H1 (cell line): ENCODE data around the gene PIM2. TPM values are rescaled to one million over a fixed set of nuclear protein-coding genes. Genes with fewer than 3 reads are reported as not detected.
A peak's percentile ranks its signal among the peaks of the same experiment; 100 is the strongest.

Source experiments
- CTCF ChIA-PET: fragments of 300-600 bp; sonication (Branson Sonifier 250); formaldehyde crosslinking; loops from one replicate; lab custom pipeline; 2021; ENCODE audit not compliant: partially characterized antibody; lab: Charles Lee
- POLR2A ChIA-PET: fragments of 300-600 bp; sonication (Branson Sonifier 250); formaldehyde crosslinking; loops from one replicate; lab custom pipeline; 2021; ENCODE audit warnings: inconsistent platforms; ENCODE audit not compliant: partially characterized antibody; lab: Charles Lee
- DNase-seq, 2 experiments: peaks; one replicate each; pipeline versions ENCODE4 v3.0.0 to v3.0.0-alpha.2; 2010 to 2022; ENCODE audit warnings: low spot score in 2 of 2, low read depth in 1 of 2, mixed read lengths in 1 of 2
- FAIRE-seq: peaks from 2 replicates; lab custom pipeline; 2011; peaks lifted over from hg19 to GRCh38; lab: Jason Lieb, UNC
- H2AFZ ChIP-seq: 2 replicates; pipeline ENCODE4 v1.8.1; 2012; ENCODE audit warnings: low read length, inconsistent platforms
- H2AK5ac ChIP-seq: 2 replicates; pipeline ENCODE4 v1.6.1; 2013; ENCODE audit warnings: low read depth, low read length
- H2BK120ac ChIP-seq: replicated peaks from 2 replicates; pipeline ENCODE3; 2013; ENCODE audit warnings: low read depth, low read length, inconsistent platforms
- H2BK12ac ChIP-seq: 2 replicates; pipeline ENCODE4 v1.6.1; 2013; ENCODE audit warnings: low read depth, low read length
- H2BK15ac ChIP-seq: 2 replicates; pipeline ENCODE4 v1.6.1; 2013; ENCODE audit warnings: low read length
- H2BK20ac ChIP-seq: 2 replicates; pipeline ENCODE4 v1.6.1; 2013; ENCODE audit warnings: low read length
- H2BK5ac ChIP-seq: 2 replicates; pipeline ENCODE4 v1.6.1; 2013; ENCODE audit warnings: low read depth, low read length
- H3K14ac ChIP-seq: 2 replicates; pipeline ENCODE4 v1.6.1; 2013; ENCODE audit warnings: inconsistent platforms; ENCODE audit not compliant: insufficient read length
- H3K18ac ChIP-seq: 2 replicates; pipeline ENCODE4 v1.6.1; 2013; ENCODE audit warnings: low read length; ENCODE audit errors: extremely low read depth
- H3K23ac ChIP-seq: 2 replicates; pipeline ENCODE4 v1.6.1; 2013; ENCODE audit warnings: inconsistent platforms; ENCODE audit not compliant: insufficient read length
- H3K23me2 ChIP-seq: 2 replicates; pipeline ENCODE4 v1.6.1; 2013; ENCODE audit warnings: low read depth, low read length
- H3K27ac ChIP-seq: 2 replicates; pipeline ENCODE4 v1.6.1; 2011; ENCODE audit warnings: low read depth, low read length, inconsistent platforms
- H3K27me3 ChIP-seq, 4 experiments: replicated peaks in 1 of 4; 1 replicate in 1 of 4; 2 replicates in 3 of 4; pipeline versions ENCODE4 v1.6.1 to v1.8.1; 2011 to 2013; ENCODE audit warnings: low read length in 3 of 4, mild to moderate bottlenecking in 3 of 4, inconsistent platforms in 2 of 4, mixed read lengths in 2 of 4, moderate library complexity in 1 of 4; ENCODE audit not compliant: control insufficient read depth in 3 of 4, insufficient read depth in 3 of 4; ENCODE audit errors: extremely low read depth in 1 of 4
- H3K36me3 ChIP-seq, 4 experiments: 2 replicates each; pipeline versions ENCODE4 v1.6.1 to v1.8.1; 2011 to 2013; ENCODE audit warnings: mild to moderate bottlenecking in 4 of 4, low read length in 3 of 4, moderate library complexity in 2 of 4, control low read depth in 1 of 4, inconsistent platforms in 1 of 4; ENCODE audit not compliant: insufficient read depth in 4 of 4, control insufficient read depth in 2 of 4
- H3K4ac ChIP-seq: replicated peaks from 2 replicates; pipeline ENCODE3; 2013; ENCODE audit warnings: low read length, low read depth, mixed read lengths, inconsistent platforms; ENCODE audit not compliant: insufficient read length
- H3K4me1 ChIP-seq, 4 experiments: replicated peaks in 1 of 4; 1 replicate in 1 of 4; 2 replicates in 3 of 4; pipeline versions ENCODE4 v1.6.1 to v1.8.1; 2011 to 2013; ENCODE audit warnings: low read length in 3 of 4, inconsistent platforms in 2 of 4, mixed read lengths in 1 of 4; ENCODE audit not compliant: insufficient read depth in 4 of 4, control insufficient read depth in 3 of 4
- H3K4me2 ChIP-seq, 2 experiments: 2 replicates each; pipeline versions ENCODE4 v1.6.1 to v1.8.1; 2011 to 2013; ENCODE audit warnings: low read depth in 2 of 2, low read length in 2 of 2, control low read depth in 1 of 2, inconsistent platforms in 1 of 2, mild to moderate bottlenecking in 1 of 2; ENCODE audit not compliant: insufficient read depth in 1 of 2
- H3K4me3 ChIP-seq, 4 experiments: fragments of 200-600, 300-600 bp in 1 of 4; sonication (generic), shearing (Covaris generic), sonication (Bioruptor Twin) in 1 of 4; 2 replicates each; pipeline versions ENCODE4 v1.5.1 to v1.8.1; 2011 to 2016; ENCODE audit warnings: low read length in 4 of 4, low read depth in 3 of 4, control low read depth in 2 of 4, inconsistent platforms in 2 of 4, mild to moderate bottlenecking in 2 of 4, mixed read lengths in 1 of 4, moderate library complexity in 1 of 4; ENCODE audit not compliant: insufficient read depth in 2 of 4; ENCODE audit errors: extremely low read depth in 1 of 4
- H3K56ac ChIP-seq: replicated peaks from 2 replicates; pipeline ENCODE3; 2013; ENCODE audit warnings: low read depth, mild to moderate bottlenecking, mixed read lengths, low read length, inconsistent platforms; ENCODE audit not compliant: insufficient read length
- H3K79me1 ChIP-seq: 2 replicates; pipeline ENCODE4 v1.6.1; 2013; ENCODE audit warnings: low read depth, low read length, control low read depth
- H3K79me2 ChIP-seq, 2 experiments: 2 replicates each; pipeline versions ENCODE4 v1.6.1 to v1.8.1; 2012 to 2013; ENCODE audit warnings: low read length in 2 of 2, mild to moderate bottlenecking in 2 of 2, inconsistent platforms in 1 of 2; ENCODE audit not compliant: insufficient read depth in 2 of 2, control insufficient read depth in 1 of 2
- H3K9ac ChIP-seq, 4 experiments: replicated peaks in 1 of 4; 1 replicate in 1 of 4; 2 replicates in 3 of 4; pipeline versions ENCODE4 v1.6.1 to v1.8.1; 2011 to 2013; ENCODE audit warnings: low read depth in 3 of 4, low read length in 3 of 4, control low read depth in 2 of 4, mild to moderate bottlenecking in 2 of 4, moderate library complexity in 2 of 4, inconsistent platforms in 1 of 4; ENCODE audit errors: extremely low read depth in 1 of 4
- H3K9me3 ChIP-seq, 2 experiments: 2 replicates each; pipeline versions ENCODE4 v1.6.1 to v1.8.1; 2012 to 2013; ENCODE audit warnings: mild to moderate bottlenecking in 2 of 2, moderate library complexity in 2 of 2, control low read depth in 1 of 2, inconsistent platforms in 1 of 2, low read depth in 1 of 2, low read length in 1 of 2, mixed read lengths in 1 of 2; ENCODE audit not compliant: insufficient read depth in 2 of 2
- H4K20me1 ChIP-seq, 2 experiments: replicated peaks in 1 of 2; 2 replicates each; pipeline versions ENCODE3 to v1.8.1; 2011 to 2013; ENCODE audit warnings: inconsistent platforms in 2 of 2, low read length in 2 of 2, mild to moderate bottlenecking in 1 of 2; ENCODE audit not compliant: insufficient read depth in 2 of 2, control insufficient read depth in 1 of 2
- H4K5ac ChIP-seq: 2 replicates; pipeline ENCODE4 v1.6.1; 2013; ENCODE audit warnings: low read length, low read depth, mixed read lengths, inconsistent platforms; ENCODE audit not compliant: insufficient read length
- H4K8ac ChIP-seq: 2 replicates; pipeline ENCODE4 v1.8.0; 2013; ENCODE audit warnings: mild to moderate bottlenecking, moderate library complexity, low read length, inconsistent platforms; ENCODE audit not compliant: insufficient read depth; ENCODE audit errors: extremely low read depth
- H4K91ac ChIP-seq: replicated peaks from 2 replicates; pipeline ENCODE3; 2013; ENCODE audit warnings: low read length, mixed read lengths, inconsistent platforms; ENCODE audit not compliant: insufficient read length
- CBX5 ChIP-seq: fragments of 300-800, 300-1000 bp; sonication (generic); IDR thresholded peaks from 2 replicates; pipeline ENCODE4 v1.7.1; 2016; ENCODE audit warnings: antibody characterized with exemption, low read length, low read depth
- JUN ChIP-seq: IDR thresholded peaks from 2 replicates; pipeline ENCODE4 v1.6.1; 2011; ENCODE audit warnings: low read depth, mild to moderate bottlenecking, improper control_type of control experiment, low read length
- PHF8 ChIP-seq: fragments of 200-600 bp; sonication (generic); conservative IDR thresholded peaks from 2 replicates; pipeline ENCODE4 v1.7.1; 2012; ENCODE audit warnings: low read depth, mild to moderate bottlenecking, inconsistent platforms, low read length, moderate library complexity
- SP1 ChIP-seq: IDR thresholded peaks from 2 replicates; pipeline ENCODE4 v1.6.1; 2011; ENCODE audit warnings: low read depth, low read length
- TCF12 ChIP-seq: IDR thresholded peaks from 2 replicates; pipeline ENCODE4 v1.6.1; 2011; ENCODE audit warnings: low read depth, mild to moderate bottlenecking, low read length
- WGBS, 2 experiments: shearing (Covaris generic) in 1 of 2; methylation state at CpG; one replicate each; pipeline versions ENCODE4 v1.1.6 to v1.1.7; 2013 to 2015; ENCODE audit warnings: low lambda C conversion rate in 2 of 2, mixed read lengths in 2 of 2, inconsistent platforms in 1 of 2, low coverage in 1 of 2, missing lambda C conversion rate in 1 of 2; ENCODE audit not compliant: insufficient replicate concordance in 2 of 2, insufficient coverage in 1 of 2, insufficient read length in 1 of 2; ENCODE audit errors: extremely low coverage in 1 of 2, missing lambda C conversion rate in 1 of 2; 5-methylcytosine and 5-hydroxymethylcytosine counted together
- polyA plus RNA-seq, 7 experiments: library from polyadenylated mRNA; depleted of rRNA in 3 of 7; stranded (reverse) in 5 of 7; unstranded in 2 of 7; fragments of >200 nt in 5 of 7; fragments of 200-250 nt in 2 of 7; gene quantifications; 1 replicate in 5 of 7; 2 replicates in 1 of 7; 4 replicates in 1 of 7; pipeline versions ENCODE4 v1.2.1 to v1.2.3, GENCODE V29; 2011 to 2013; ENCODE audit warnings: missing spikeins in 2 of 7, mixed read lengths in 2 of 7
- total RNA-seq: library from RNA; stranded (reverse); fragmentation: NEBNext Ultra II Directional; extraction: Animal tissue kit (Norgen Biotek cat#: 25700); gene quantifications from 2 replicates; pipeline ENCODE4 v1.2.1, GENCODE V29; 2021

The PIM2 gene
- total and polyA plus RNA-seq, 2 of the 8 experiments (the other 6 are each of a cell fraction or from before 2014, with no cell fraction given), result 180 to 203 TPM

GRCh38 chrX:48927123-48927522 lies 8.3 kb upstream of the PIM2 start:
- Histone ChIP-seq H3K27ac (peak overlapping the region; percentile 75), H3K4ac (no peak overlapping the region), H3K79me1 (no peaks in the 10 kb centered on the region), H3K56ac (peak overlapping the region; percentile 87), H2BK12ac (no peak overlapping the region; the same call in 1 of the 2 replicates)
- TF ChIP-seq CBX5 (no peak), JUN (no peak), SP1 (peak; percentile 36; the same call in 1 of the 2 replicates), PHF8 (no peak), TCF12 (peak; percentile 87; the same call in 1 of the 2 replicates)
- TF ChIP-seq, all 59 proteins: peak for 2
- POLR2A ChIA-PET, result interaction anchor here (0.6 to 30.9 kb wide), 10 partner anchors 7 to 296 kb away, joined by 3 to 572 read pairs (median 4); partner anchors contain the start of genes GRIPAP1, OTUD5, PIM2 and PQBP1
- Histone ChIP-seq H3K14ac (no peak overlapping the region), H3K36me3 (peaks cover 0 to 47% (median 19%) of the 10 kb centered on the region in 4 experiments; a peak in 6 of 8 replicates), H3K18ac (no peak overlapping the region; the same call in 1 of the 2 replicates), H3K79me2 (peaks cover 0 to 20% of the 10 kb centered on the region in 2 experiments; a peak in 2 of 4 replicates), H4K20me1 (no peaks in the 10 kb centered on the region), H3K23ac (no peak overlapping the region), H4K8ac (no peak overlapping the region), H3K9ac (0 out of 7 replicates have a peak overlapping the region, but pooled peaks of 1 of the 4 experiments have one; percentile 4), H2BK120ac (peak overlapping the region; percentile 98), H3K23me2 (no peaks in the 10 kb centered on the region), H2BK20ac (no peak overlapping the region), H2BK15ac (no peak overlapping the region), H4K5ac (peak overlapping the region; percentile 90), H4K91ac (peak overlapping the region; percentile 73), H2AK5ac (no peak overlapping the region), H3K4me1 (peaks cover 0 to 18% (median 8%) of the 10 kb centered on the region in 4 experiments; a peak in 5 of 7 replicates), H2BK5ac (peak overlapping the region; percentile 97), H3K4me3 (peak overlapping the region; percentile 2 to 54 (median 14); a peak in 5 of 8 replicates), H3K27me3 (no peaks in the 10 kb centered on the region), H3K9me3 (no peaks in the 10 kb centered on the region), H2AFZ (no peak overlapping the region), H3K4me2 (peak overlapping the region; percentile 61 to 62)
- CTCF ChIA-PET, result interaction anchor here (0.5 to 2.3 kb wide), 4 partner anchors 10 to 234 kb away, joined by 3 to 20 read pairs (median 3); no protein-coding TSS in a partner anchor
- FAIRE-seq (peak; percentile 77), DNase-seq (peak in 1 of 2 experiments; percentile 49)
- 5% methylated on average over 5 of the region's 5 CpGs; no CpG with 5 or more reads in 1 of the 2 experiments for WGBS, 2 experiments
